A549 treated with DMSO at 1 μM for 4 hours (cell line): Measurements from ENCODE around the gene VPS29. TPM values are rescaled to one million over a fixed set of nuclear protein-coding genes. Genes with fewer than 3 reads are reported as not detected.

Experiments used
- total RNA-seq: library from RNA; stranded (reverse); fragments of 200-300 nt; extraction: Qiagen RNA extraction; gene quantifications from 5 replicates; pipeline ENCODE4 v1.2.3, GENCODE V29; 2022; ENCODE audit warnings: low read depth

VPS29 gene
- 135 to 153 TPM (median 148 TPM) in 5 replicates for total RNA-seq

DNA sequence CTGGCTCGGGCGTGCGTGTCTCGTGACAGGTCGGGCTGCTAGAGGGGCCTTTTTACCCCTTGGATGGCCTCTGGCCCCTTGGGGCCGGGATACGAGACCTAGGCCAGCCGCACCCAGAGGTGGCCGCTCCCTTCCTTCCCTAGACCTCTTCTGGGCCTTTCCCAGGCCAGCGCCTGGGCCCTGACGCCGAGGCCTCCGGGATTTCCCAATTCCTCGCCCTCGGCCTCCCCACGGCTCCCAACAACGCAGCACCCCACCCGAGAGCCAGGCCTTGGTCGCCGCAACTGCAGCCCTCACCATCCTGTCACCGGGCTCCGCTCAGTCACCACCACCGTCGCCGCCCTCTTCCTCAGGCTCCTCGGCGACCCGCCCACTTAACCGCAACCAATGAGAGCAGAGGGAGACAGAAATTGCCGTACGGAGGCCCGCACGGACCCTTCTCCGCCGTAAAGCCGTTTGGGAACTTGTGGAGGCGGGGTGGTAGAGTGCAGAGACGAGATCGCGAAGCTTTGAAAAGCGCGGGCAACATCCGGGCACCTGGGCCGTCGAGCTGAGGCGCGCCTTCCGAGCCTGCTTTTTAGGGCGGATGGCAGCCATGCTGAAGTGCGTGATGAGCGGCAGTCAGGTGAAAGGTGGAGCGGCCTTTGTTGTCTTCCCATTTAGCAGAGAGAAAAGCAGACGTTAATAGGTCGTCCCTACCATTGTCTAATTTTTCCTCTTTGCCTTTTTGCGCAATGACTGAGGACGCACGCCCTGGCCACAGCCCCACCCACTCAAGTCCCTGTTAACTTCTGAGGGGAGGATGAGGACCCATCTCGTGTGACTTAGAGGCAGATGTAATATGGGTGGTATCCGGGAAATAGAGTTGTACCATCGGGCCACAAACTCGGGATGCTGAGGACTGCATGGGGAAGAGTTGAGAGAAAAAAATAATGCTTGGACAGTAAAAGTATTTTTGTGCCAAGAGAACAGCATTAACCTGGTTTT is at the start of gene VPS29, which contains the start of gene RAD9B:
Gene VPS29 (minus strand): TSS at position 360 of the 987 bp plus-strand sequence. CDS start 60 bp downstream, at position 300.
Gene RAD9B (plus strand): TSS at position 580 of the 987 bp plus-strand sequence. CDS start 7 bp downstream, at position 587.

DNA sequence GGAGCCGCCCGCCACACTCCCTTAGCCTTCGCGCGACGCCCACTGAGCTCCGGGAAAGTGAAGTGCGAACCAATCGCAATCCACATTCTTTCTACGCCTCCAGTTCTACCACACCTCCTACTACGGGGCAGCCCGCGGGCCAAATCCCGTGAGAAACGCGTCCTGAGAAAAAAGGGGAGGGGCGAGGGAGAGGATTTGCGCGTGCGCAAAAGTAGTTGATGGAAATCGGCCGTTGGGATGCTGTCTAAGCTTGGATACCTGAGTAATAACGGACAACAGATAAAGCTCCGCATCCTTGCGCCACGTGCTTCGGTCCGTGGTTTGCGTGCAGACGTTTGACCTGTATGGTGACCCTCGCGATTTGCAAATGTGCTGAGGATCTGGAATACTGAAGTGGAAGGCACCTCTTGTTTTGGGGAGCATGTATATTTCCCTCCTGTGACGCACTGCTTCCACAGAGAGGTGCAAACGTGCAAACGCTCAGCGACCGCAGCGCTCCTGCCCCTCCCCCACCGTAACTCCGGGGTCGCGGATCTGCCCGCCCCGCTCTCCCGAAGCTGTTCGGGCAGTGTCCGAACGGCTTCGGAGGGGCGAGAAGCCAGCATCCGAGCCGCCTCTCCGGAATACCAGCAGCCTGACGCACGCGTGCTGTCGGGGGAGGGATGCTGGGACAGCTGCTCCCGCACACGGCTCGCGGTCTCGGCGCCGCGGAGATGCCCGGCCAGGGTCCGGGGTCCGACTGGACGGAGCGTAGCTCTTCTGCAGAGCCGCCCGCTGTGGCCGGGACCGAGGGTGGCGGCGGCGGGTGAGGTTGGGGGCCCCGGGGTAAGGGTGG is 33.5 kb downstream of the VPS29 start, which contains the start of the genes FAM216A and GPN3:
Gene FAM216A (plus strand): TSS at position 632 of the 835 bp plus-strand sequence. CDS start 31 bp downstream, at position 663.
Gene GPN3 (minus strand): TSS at position 44 of the 835 bp plus-strand sequence. CDS start 54 bp downstream, outside the sequence.

DNA sequence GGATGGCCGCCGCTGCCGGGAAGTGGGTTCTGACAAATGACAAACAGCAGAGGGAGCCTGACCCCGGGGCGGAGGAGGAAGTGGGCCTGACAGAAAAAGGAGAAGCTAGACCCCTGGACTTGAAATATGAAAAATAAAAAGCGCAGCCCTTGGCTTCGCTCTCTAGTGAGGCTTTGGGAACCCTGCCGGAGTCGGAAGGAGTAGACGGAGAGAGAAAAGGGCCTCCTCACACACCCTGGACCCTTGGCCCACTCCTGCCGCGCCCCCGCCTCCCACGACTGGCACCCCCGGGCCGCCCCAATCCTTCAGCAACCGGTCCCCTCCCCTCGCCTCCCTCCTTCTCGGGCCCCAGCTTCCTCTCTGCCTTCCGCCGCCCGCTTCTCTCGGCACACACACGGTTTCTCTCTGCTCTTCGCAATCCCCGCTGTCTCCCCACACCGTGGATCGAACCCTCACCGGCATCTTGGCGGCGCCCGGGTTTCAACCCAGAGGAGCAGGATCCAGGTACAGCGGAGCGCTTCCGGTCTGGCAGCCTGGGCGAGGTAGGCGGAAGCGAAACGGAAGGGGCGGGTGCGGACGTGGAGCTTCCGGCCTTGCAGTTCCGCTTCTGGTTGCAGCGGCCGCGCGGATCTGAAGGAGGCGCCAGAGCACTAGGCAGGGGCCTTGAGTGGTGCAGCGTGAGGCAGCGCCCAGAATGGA is 52.0 kb downstream of the VPS29 start, which contains the start of gene ARPC3:
Gene ARPC3 (minus strand): TSS at position 539 of the 699 bp plus-strand sequence. CDS start 77 bp downstream, at position 462.

Other genes with a start within 250 kb of the VPS29 start
- 298 to 377 TPM (median 359 TPM) in 5 replicates for gene ATP2A2, start 220.9 kb downstream of the VPS29 start, total RNA-seq
- gene ANAPC7, start 98.4 kb downstream of the VPS29 start, total RNA-seq = 52.1 to 59.3 TPM (median 58.1 TPM) in 5 replicates
- 418 to 687 TPM (median 460 TPM) in 5 replicates for gene ARPC3, start 51.8 kb downstream of the VPS29 start, total RNA-seq
- 23.9 to 37.1 TPM (median 35.0 TPM) in 5 replicates for gene GPN3, start 33.9 kb downstream of the VPS29 start, total RNA-seq
- 16.4 to 23.2 TPM (median 20.8 TPM) in 5 replicates for gene FAM216A, start 33.3 kb downstream of the VPS29 start, total RNA-seq
- gene RAD9B, start 220 bp upstream of the VPS29 start, total RNA-seq = 0.08 to 0.46 TPM (median 0.20 TPM) in 5 replicates
- 18.0 to 25.2 TPM (median 22.3 TPM) in 5 replicates for gene PPTC7, start 81.2 kb upstream of the VPS29 start, total RNA-seq
- gene TCTN1, start 112.0 kb upstream of the VPS29 start, total RNA-seq = 25.4 to 38.2 TPM (median 32.2 TPM) in 5 replicates
- 0.48 to 0.81 TPM (median 0.62 TPM) in 5 replicates for gene HVCN1, start 187.0 kb upstream of the VPS29 start, total RNA-seq
- gene PPP1CC, start 240.8 kb upstream of the VPS29 start, total RNA-seq = 119 to 159 TPM (median 154 TPM) in 5 replicates